Brain microvascular endothelial cell (primary cell): ENCODE measurements around the gene PCBP1.
"Not testable (repeated sequence)": the region's sequence is repeated elsewhere in the genome, so short reads cannot be mapped to it uniquely, and the experiment has no call there.

Source experiments
- DNase-seq: peaks from one replicate; pipeline ENCODE4 v3.0.0-alpha.2; 2020
- H3K27ac ChIP-seq: fragments of 250-450 bp; sonication (Bioruptor Pico); 2 replicates; pipeline ENCODE4 v1.5.1; 2020; ENCODE audit warnings: mild to moderate bottlenecking, moderate library complexity
- H3K27me3 ChIP-seq: fragments of 250-450 bp; sonication (Bioruptor Pico); replicated peaks from 2 replicates; pipeline ENCODE4 v1.5.1; 2020; ENCODE audit warnings: mild to moderate bottlenecking
- H3K36me3 ChIP-seq: fragments of 250-450 bp; sonication (Bioruptor Pico); replicated peaks from 2 replicates; pipeline ENCODE4 v1.5.1; 2020; ENCODE audit warnings: mild to moderate bottlenecking
- H3K4me3 ChIP-seq: 2 replicates; pipeline ENCODE4 v1.5.1; 2011; ENCODE audit warnings: low read depth, mild to moderate bottlenecking, control low read depth, low read length, moderate library complexity
- in situ Hi-C: cut with HindIII; loops from 2 replicates; pipeline ENCODE4 v1.10.0; 2017; ENCODE audit warnings: low sequenced_read_pairs, low pct_ligation_motif_present
- TF ChIP-seq, protein P1 (sequence below): IDR thresholded peaks from 2 replicates; pipeline ENCODE4 v1.5.1; 2011; ENCODE audit warnings: low read depth, mild to moderate bottlenecking, moderate library complexity, low read length, control low read depth, inconsistent platforms; ENCODE audit errors: missing control alignments

Gene PCBP1

GRCh38 chr2:70123829-70124116, 36.5 kb downstream of the PCBP1 start:
- Histone ChIP-seq H3K36me3 (no peaks in the 10 kb centered on the region), H3K27ac (peak overlapping the region; percentile 86), H3K4me3 (peak overlapping the region; percentile 60), H3K27me3 (no peaks in the 10 kb centered on the region)
- DNase-seq = no peak
- in situ Hi-C loops = no loop called here
- TF ChIP-seq, protein P1, sequence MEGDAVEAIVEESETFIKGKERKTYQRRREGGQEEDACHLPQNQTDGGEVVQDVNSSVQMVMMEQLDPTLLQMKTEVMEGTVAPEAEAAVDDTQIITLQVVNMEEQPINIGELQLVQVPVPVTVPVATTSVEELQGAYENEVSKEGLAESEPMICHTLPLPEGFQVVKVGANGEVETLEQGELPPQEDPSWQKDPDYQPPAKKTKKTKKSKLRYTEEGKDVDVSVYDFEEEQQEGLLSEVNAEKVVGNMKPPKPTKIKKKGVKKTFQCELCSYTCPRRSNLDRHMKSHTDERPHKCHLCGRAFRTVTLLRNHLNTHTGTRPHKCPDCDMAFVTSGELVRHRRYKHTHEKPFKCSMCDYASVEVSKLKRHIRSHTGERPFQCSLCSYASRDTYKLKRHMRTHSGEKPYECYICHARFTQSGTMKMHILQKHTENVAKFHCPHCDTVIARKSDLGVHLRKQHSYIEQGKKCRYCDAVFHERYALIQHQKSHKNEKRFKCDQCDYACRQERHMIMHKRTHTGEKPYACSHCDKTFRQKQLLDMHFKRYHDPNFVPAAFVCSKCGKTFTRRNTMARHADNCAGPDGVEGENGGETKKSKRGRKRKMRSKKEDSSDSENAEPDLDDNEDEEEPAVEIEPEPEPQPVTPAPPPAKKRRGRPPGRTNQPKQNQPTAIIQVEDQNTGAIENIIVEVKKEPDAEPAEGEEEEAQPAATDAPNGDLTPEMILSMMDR = no peak

DNA sequence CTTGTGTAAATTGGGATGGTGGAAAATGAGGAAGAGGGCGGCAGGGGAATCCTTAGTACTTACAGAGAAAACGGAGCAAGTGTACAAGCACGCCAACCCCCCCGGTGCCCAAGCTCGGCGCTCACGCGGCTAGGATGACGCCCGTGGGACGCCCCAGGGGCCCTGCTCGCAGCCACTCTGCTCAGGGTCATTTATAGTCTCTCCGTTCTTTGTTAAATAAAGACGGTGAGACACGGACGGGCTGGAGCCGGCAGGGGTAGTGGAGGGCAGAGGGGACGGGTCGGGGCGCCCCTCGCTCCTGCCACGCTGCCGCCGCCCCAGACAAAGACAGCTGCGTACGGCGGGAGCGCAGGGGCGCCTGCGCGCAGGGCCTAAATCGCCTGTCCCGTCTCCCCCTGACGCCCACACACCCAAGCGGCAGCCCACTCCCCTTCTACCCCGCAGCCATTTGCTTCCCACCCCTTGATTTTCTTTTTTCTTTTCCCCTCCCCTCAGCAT, 37.8 kb downstream of the PCBP1 start:
- DNase-seq = no peak
- Histone ChIP-seq H3K36me3 (no peaks in the 10 kb centered on the region), H3K4me3 (peak overlapping the region; percentile 60), H3K27me3 (no peaks in the 10 kb centered on the region), H3K27ac (peak overlapping the region; percentile 86)
- TF ChIP-seq, protein P1 = no peak
- in situ Hi-C loops = loop anchor here (25.0 kb wide), 1 partner anchor 213 kb away; the partner anchor contains the start of gene MXD1

DNA sequence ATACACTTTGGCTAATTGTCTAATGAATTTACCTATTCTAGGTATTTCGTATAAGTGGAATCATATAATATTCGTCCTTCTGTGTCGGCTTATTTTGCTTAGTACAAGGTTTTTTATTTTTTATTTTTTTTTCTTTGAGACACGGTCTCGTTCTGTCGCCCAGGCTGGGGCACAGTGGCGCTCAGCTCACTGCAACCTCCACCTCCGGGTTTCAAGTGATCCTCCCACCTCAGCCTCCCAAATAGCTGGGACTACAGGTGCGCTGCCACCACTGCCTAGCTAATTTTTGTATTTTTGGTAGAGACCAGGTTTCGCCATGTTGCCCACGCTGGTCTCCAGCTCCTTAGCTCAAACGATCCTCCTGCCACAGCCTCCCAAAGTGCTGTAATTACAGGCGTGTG, 38.2 kb downstream of the PCBP1 start:
- H3K4me3 ChIP-seq = peak overlapping the region; percentile 60
- no peak for DNase-seq
- no peaks in the 10 kb centered on the region for H3K36me3 ChIP-seq
- H3K27ac ChIP-seq = peak overlapping the region; percentile 86
- TF ChIP-seq, protein P1 = no peak
- H3K27me3 ChIP-seq = no peaks in the 10 kb centered on the region
- in situ Hi-C loops = loop anchor here (25.0 kb wide), 1 partner anchor 213 kb away; the partner anchor contains the start of gene MXD1

DNA sequence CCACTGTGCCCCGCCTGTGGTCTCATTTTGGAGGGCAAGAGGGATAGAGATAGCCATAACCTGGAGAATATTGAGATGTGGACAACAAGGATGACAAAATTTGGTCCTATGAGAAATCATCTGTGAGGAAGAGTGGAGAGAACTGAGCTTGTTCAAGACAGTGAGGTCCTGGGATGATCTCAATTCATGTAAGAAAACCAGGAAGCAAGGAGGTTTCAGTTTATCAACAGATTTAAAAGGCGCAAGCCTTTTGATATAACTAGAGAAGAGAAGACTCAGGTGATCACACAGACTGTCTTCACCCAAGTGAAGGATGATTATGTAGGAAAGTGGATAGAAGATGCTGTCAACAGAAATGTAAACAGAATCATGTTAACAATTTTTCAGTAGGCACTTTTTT, 39.1 kb downstream of the PCBP1 start:
- H3K4me3 ChIP-seq = no peak overlapping the region
- DNase-seq = no peak
- no peak overlapping the region for H3K27ac ChIP-seq
- in situ Hi-C loops = loop anchor here (25.0 kb wide), 1 partner anchor 214 kb away; the partner anchor contains the start of gene MXD1
- TF ChIP-seq, protein P1 = no peak
- no peaks in the 10 kb centered on the region for H3K27me3 ChIP-seq
- H3K36me3 ChIP-seq = no peaks in the 10 kb centered on the region

DNA sequence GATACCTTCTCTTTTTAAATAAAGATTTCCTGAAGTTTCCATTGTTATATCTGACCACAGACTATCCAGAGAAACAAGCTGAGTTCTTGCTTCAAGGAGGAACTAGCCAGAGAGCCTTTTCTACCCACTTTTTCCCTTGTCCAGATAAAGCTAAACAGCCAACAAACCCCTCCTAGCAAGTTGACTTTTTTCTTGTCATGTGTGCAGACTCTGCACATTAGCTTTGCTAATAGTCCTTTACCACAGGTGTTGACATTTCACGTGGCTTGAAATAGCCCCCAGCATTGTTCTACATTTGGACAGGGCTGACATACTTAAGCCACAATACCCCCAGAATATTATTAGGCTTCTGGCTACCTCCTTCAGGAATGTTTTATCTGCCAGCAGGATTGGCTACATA, 40.7 kb downstream of the PCBP1 start:
- no peak overlapping the region for H3K4me3 ChIP-seq
- in situ Hi-C loops = loop anchor here (25.0 kb wide), 1 partner anchor 216 kb away; the partner anchor contains the start of gene MXD1
- TF ChIP-seq, protein P1 = no peak
- no peak overlapping the region for H3K27ac ChIP-seq
- no peaks in the 10 kb centered on the region for H3K36me3 ChIP-seq
- no peaks in the 10 kb centered on the region for H3K27me3 ChIP-seq
- no peak for DNase-seq

- H3K36me3 ChIP-seq, DNase-seq, H3K27me3 ChIP-seq, H3K4me3 ChIP-seq: not testable (repeated sequence)
- H3K27ac ChIP-seq = peak overlapping the region; percentile 86
- in situ Hi-C loops = loop anchor here (25.0 kb wide), 1 partner anchor 219 kb away; the partner anchor contains the start of gene MXD1
Observed at GRCh38 chr2:70131344-70132143, 44.3 kb downstream of the PCBP1 start.
